Measurements from ENCODE around the gene DISC1.

DNA sequence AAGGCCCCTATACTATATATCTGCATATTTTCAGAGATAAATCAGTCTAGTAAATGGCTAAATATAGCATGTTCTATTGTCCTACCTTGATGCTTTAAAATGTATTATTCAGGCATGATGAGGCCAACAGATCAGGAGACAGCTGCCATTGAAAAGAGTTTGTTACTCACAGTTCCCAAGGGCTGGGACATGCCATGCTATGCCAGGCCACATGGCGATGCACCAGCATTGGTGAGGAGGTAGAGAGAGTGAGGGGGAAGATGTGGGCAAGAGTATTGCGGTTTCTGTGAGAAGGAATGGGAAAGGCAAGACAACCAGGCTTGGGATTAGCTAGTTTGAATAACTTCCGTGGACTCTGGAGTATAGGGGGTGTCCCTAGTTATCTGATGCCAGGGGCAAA is 316.5 kb downstream of the DISC1 start:
- TF ChIP-seq, protein P1, sequence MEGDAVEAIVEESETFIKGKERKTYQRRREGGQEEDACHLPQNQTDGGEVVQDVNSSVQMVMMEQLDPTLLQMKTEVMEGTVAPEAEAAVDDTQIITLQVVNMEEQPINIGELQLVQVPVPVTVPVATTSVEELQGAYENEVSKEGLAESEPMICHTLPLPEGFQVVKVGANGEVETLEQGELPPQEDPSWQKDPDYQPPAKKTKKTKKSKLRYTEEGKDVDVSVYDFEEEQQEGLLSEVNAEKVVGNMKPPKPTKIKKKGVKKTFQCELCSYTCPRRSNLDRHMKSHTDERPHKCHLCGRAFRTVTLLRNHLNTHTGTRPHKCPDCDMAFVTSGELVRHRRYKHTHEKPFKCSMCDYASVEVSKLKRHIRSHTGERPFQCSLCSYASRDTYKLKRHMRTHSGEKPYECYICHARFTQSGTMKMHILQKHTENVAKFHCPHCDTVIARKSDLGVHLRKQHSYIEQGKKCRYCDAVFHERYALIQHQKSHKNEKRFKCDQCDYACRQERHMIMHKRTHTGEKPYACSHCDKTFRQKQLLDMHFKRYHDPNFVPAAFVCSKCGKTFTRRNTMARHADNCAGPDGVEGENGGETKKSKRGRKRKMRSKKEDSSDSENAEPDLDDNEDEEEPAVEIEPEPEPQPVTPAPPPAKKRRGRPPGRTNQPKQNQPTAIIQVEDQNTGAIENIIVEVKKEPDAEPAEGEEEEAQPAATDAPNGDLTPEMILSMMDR (IDR thresholded peaks at IDR 0.05), result no peak
- TF ChIP-seq YY1 (IDR thresholded peaks at IDR 0.05; ENCODE audit: low read depth) (no peak), POLR2AphosphoS5 (IDR thresholded peaks at IDR 0.05; ENCODE audit: low read depth, low read length) (no peak), EP300 (IDR thresholded peaks at IDR 0.05; ENCODE audit: borderline replicate concordance in 1 of 2, low read depth in 1 of 2, low read length in 1 of 2) (no peak), MXI1 (IDR thresholded peaks at IDR 0.05; ENCODE audit: low read depth, low read length) (no peak), FOSL2 (IDR thresholded peaks at IDR 0.05; ENCODE audit: borderline replicate concordance, low read depth) (no peak)

All from SK-N-SH (cell line).